CD4-positive, alpha-beta T cell treated with Interleukin-17A for 1 hour (primary cell): ENCODE data around the gene P2RY6.

ENCODE experiments used
- DNase-seq: peaks from one replicate; pipeline ENCODE4 v3.0.0-alpha.2; 2020

The P2RY6 gene

DNA sequence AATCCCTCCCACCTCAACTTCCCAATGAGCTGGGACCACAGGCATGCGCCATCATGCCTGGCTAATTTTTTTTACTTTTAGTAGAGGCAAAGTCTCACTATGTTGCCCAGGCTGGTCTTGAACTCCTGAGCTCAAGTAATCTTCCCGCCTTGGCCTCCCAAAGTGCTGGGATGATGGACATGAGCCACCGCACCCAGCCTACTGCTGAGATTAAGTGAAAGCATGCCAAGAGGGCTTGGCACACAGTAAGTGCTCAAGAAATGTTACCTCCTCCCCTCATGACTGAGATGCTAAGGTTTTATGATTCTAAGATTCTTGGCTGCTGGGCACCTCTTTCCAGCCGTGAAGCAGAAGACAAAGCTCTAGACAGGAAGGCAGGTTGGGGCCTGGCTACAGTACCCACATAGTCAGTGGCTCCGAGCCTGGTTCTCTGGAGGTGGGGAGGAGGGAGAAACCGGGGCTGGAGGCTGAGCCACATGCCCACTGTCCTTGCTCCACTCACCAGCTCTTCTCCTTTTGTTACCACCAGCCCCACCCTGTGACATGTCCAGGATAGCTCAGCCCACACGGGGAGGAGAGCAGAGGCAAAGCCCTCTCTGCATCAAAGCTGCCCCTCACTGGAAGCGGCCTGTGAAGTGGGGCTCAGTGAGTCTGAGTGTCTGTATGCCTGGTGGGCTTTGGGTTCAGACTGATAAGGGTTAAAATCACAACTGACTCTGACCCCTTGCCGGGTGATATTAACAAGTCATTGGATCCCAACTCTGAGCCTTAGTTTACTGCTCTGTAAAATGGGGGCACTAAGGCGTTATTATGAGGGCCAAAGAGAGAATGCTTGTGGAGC, 48.8 kb downstream of the P2RY6 start:
- no peak for DNase-seq

DNA sequence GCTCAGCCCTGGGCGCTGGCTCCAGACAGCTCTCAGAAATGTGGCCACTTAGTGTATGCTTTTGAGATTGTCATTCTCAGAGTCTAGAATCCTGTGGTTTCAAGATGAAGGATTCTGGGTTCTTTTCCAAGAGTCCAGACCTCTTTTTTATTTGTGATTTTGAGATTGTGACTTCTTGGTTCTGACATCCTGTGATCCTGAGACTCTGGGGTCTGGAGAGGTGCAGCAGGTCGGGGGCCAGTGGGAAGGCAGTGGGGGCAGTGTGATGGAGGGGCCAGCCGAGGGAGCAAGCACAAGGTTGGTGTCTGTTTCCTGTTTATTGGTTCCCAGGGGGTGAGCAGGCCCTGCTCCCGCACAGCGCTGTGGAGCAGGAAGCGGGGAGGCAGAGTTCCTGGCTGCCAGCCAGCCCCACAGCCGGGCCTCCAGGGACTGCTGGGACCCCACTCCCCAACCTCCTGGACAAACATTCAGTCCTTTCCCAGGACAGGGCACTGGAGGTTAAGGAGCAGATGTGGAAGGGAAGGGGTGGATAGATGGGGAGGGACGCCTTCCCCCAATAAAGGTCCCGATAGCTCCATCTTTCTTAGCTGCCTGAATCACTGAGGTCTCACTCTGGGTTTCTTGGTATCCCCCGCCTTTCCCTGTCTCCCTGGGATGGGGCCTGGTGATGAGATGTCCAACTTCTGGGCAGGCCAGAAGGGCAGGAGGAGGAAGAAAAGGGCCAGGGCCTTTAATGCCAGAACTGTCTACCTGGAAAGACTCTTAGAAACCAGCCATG, 49.7 kb downstream of the P2RY6 start:
- no peak for DNase-seq

DNA sequence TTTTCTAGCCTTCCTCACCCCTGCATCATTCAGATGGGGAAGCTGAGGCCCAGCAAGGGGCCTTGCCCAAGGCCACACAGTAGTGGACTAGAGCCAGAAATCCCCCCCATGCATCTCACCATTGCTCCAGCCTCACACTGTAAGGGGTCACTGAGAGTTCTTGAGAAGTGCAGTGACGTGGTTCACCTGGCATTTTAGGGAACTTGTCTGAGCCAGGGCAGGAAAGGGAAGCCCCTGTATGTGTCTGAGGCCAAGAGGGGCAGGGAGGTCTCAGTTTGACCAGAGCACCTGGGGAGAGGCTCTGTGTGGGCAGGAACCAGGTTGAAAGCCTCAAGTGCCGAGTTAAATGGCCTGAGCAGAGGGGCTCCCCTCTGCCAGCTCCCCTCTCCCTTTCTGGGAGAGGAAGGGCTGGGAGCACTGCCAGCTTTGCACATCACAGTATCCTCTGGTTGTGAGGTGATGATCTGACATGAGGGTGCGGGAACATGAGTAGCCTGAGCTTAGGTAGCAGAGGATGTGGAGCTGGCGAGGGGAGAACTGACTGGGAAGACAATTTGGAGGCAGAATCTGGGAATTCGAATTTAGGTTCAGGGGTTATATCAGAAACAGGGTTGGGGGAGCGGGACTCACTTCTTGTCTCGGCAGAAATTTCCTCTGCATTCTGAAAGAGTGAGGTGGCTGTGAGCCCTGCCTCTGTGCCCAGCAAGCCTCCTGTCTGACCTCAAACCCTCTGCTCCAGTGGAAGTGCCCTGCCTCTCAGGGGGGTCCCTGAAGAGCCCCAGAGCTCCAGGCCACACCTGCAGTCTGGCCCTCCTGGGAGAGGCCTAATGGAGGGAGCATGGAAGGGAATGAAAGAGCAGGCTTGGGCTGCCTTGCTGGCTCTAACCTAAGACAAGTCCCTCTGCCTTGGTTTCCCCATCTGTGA, 50.5 kb downstream of the P2RY6 start:
- no peak for DNase-seq

DNA sequence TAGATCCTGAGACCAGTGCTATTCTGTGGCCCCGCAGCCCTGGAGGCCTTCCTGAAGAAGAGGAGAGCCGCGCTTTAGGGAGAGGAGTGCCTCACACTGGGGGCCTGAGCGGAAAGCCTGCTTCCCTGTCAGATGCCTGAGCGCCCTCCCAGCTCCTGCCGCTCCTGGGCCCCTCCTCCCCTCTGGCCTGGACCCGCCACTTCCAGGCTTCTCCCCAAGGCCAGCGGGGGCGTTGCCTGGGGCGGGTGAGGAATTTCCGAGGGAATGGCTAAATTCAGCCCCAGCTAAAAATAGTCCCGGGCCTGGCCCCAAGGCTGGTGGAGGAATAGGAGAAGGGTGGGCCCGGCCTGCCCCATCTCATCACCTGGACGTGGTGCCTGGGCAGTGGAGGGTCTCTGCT, 51.3 kb downstream of the P2RY6 start:
- no peak for DNase-seq

DNA sequence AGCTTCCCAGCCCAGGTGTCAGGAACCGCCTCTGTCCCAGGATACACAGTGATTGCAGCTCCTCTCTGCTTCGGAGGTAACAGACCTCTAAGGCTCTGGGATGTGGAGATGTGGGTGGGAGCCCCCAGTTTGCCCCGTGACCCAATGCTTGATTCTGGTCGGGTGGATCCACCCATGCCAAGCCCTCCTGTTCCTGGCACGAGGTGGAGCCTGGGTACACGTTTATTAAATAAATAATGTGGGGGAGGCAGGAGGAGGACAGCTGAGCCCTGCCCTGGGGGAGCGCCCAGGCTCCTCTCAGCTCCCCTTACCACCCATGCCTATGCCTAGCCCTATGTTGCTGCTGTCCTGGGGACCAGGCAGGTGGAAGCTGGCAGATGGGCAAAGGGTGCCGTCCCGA, 52.0 kb downstream of the P2RY6 start:
- DNase-seq: no peak

DNA sequence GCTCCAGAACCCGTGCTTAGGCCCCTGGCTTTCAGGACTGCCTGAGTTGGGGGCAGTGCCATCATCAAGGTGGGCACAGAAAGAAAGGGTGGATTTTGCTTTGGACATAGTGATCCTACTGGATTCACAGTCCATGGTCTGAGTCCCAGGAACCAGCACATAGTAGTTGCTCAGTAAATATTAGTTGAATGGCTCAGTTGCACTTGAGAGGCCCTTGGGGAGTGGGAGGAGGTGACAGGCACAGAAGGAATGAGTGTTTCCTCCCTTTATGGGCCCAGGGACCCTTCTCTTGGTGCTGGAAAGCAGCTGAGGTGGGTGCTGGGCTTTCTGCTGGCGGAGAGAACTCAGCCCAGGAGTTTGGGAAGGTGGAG, 52.5 kb downstream of the P2RY6 start:
- DNase-seq: no peak

GRCh38 chr11:73325036-73325981, 53.2 kb downstream of the P2RY6 start:
- DNase-seq: no peak

DNA sequence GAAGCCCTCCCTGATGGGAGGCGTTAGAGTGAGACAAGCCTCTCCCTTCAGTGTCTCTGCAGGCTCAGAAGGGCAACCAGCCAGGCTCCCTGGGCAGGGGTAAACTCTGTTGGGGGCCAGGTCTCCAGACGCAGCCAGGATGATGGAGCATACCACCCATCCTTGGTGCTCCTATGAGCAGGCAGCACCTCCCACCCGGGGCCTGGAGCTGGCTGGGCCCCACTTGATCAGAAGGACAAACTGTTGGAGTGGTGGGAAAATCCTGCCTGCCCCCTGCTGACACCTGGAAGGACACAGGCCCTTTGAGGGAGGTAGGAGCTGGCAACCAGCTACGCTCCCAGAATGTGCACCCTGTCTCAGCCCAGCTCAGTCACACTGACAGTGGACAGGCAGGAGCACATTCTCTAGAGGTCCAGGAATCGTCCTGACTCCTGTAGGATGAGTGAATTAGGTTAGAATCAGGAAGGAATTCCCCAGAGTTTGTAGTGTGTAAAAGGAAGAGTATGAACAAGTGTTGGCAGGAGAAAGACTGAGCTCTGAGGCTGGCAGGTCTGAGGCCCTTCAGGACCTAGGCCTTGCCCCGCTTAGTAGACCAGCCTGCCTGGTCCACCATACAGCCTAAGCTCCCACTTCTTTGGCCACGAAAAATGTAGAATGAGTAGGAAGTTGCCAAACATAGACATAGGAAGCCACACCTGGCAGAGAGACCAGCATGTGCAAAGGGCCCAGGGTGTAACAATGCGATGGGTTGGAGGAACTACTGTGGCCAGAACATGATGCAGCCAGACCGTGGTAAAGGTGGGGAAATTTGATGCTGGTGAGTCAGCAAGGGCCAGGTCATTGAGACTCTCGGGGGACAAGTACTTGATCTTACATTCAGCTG, 55.0 kb downstream of the P2RY6 start:
- DNase-seq: no peak

- no peak for DNase-seq
These were observed 55.8 kb downstream of the P2RY6 start for GRCh38 chr11:73327812-73328364.

DNA sequence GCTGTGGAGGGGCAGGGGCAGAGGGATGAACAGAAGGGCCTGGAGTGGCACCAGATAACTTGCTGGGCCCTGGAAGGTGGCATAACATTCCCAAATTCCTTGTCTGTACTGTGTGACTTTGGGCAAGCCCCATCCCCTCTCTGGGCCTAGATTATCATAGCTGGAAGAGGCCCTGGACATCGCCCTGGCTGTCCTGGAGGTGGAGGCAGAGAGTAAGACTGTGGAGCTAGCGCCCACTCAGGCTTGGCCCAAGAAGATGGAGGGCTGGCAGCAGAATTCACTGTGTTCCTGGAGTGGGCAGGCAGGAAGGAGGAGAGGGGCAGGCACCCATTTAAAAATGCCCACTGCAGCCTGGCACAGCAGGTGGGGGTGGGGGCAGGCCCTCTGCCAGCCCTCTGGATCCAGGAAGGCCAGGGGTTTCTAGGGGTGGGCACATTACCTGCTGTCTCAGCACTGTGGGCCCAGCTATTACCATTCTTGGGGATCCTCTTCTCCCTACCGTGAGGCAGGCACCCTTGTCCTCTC, 58.5 kb downstream of the P2RY6 start:
- DNase-seq: no peak

DNA sequence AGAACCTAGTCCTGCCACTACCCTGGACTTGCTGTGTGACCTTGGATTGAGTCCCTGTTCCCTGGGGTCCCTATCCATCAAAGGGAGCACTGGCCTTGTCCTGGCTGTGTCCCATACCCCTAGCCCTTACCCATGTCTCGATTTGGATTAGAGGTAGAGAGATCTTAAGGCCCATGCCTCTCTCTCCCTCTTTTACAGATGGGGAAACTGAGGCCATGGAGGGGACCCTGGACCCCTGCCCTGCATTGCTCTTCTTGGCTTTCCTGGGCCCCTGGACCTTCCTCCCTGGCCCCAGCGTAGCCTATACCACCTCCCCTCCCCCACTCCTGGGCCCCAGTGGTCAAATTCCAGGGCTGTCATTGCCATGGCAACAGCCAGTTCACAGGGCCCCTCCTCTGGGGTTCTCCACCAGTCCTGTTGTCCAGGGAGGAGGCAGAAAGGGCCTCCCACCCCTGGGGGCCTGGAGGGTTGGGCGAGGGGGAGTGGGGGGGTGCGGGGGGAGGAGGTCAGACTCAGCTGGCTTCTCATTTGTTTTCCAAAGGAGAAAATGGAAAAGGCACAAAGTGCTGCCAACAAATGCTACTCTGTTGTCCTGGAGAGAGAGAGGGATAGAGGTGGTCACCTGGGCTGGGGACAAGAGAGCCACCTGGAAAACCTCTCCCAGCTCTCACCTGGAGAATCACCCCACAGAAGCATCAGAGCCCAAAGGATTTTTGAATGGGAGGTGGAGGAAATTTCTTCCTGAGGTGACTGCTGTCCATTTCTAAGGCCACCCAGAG, 59.2 kb downstream of the P2RY6 start:
- no peak for DNase-seq

GRCh38 chr11:73333173-73333572, 61.0 kb downstream of the P2RY6 start:
- no peak for DNase-seq

DNA sequence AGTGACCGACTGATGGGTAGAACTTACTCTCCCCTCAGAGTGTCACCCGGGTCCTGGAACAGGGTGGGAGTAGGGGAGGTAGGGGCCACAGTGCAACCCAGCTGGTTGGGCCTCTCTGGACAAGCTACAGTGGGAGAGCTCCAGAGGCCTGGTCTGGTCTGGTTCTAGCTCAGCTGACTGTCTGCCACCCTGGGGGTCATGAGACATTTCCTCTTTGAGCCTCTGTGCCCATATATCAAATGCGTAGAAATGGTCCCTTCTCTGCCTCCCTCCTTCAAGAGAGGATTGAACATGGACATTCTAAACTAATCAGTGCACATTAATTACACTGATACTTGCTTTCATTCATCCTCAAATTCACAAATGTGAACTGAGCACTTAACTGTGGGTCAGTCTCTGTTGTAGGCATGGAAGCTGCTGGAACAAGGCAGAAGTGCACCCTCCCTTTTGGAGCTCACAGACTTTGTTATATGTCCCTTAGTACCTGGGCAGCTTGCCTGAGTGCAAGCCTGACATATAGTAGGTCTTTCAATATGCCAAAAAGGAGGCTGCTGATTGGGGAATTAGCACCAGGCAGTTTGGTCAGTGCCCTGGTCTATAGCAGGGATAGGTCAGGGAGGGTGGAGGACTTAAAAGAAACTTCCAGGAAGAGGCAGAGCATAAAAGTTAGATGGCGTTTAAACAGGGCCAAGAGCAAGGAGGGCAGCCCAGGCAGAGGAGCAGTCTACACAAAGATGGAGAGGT, 61.7 kb downstream of the P2RY6 start:
- DNase-seq: no peak

GRCh38 chr11:73334384-73335203, 62.5 kb downstream of the P2RY6 start:
- no peak for DNase-seq

DNA sequence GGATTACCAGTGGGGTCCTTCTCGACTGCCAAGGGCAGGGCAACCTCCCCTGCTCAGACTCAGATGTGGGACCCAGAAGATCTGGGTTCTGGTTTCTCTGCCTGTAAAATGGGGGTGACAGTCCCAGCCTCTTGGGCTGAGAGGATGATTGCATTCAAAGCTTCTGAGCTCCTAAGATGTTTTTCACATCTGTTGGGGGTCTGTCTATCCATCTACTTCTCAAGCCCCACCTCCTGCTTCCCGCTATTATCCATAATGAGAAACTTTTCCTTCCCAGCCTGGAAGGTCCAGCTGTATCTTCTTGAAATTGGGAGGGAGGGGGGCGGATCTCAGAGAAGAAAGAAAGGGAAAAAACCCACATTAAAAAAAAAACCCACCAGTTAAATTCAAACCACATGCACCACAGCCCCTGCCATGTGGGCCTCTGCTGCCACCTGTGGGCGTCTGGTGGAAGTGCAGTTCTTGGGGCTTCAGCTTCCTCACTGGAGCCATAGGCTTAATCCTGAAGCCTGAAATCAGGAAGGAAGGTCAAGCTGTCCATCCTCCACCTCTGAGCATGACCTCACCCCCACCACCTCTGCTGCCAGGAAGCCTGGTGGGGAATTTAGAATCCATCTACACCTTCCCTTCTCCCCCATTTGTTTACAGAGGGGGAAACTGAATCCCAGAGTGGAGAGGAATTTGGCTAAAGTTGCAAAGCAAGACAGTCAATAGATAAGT, 63.2 kb downstream of the P2RY6 start:
- peak; percentile 79 for DNase-seq

GRCh38 chr11:73337846-73338245, 65.7 kb downstream of the P2RY6 start:
- DNase-seq: no peak

GRCh38 chr11:73338279-73338678, 66.1 kb downstream of the P2RY6 start:
- no peak for DNase-seq
